HepG2 (cell line): ENCODE measurements around the gene GRIFIN. TPM values are rescaled to one million over a fixed set of nuclear protein-coding genes. Genes with fewer than 3 reads are reported as not detected.

ENCODE experiments used
- BRD4 ChIP-seq: sonication (generic); formaldehyde crosslinking; IDR thresholded peaks from 2 replicates; pipeline ENCODE4 v1.4.0; 2020; ENCODE audit warnings: missing genetic modification reagents
- EED ChIP-seq: sonication (generic); formaldehyde crosslinking; IDR thresholded peaks from 2 replicates; pipeline ENCODE4 v1.5.0; 2020; ENCODE audit warnings: mild to moderate bottlenecking, missing genetic modification reagents
- GMEB2 ChIP-seq: IDR thresholded peaks from 2 replicates; pipeline ENCODE4 v1.6.1; 2016; ENCODE audit warnings: missing biosample characterization, missing genetic modification reagents, low read depth
- JUN ChIP-seq: sonication (generic); formaldehyde crosslinking; IDR thresholded peaks from 2 replicates; pipeline ENCODE4 v1.4.0; 2020; ENCODE audit warnings: mild to moderate bottlenecking, missing genetic modification reagents
- LRRFIP1 ChIP-seq: sonication (generic); formaldehyde crosslinking; conservative IDR thresholded peaks from 2 replicates; pipeline ENCODE4 v1.4.0; 2020; ENCODE audit warnings: missing genetic modification reagents
- NAIF1 ChIP-seq: sonication (generic); formaldehyde crosslinking; IDR thresholded peaks from 2 replicates; pipeline ENCODE4 v1.5.0; 2020; ENCODE audit warnings: mild to moderate bottlenecking, missing genetic modification reagents, borderline replicate concordance
- PRDM4 ChIP-seq: sonication (generic); formaldehyde crosslinking; IDR thresholded peaks from 2 replicates; pipeline ENCODE4 v1.9.0; 2021; ENCODE audit warnings: missing genetic modification reagents, borderline replicate concordance
- RNF219 ChIP-seq: sonication (generic); formaldehyde crosslinking; IDR thresholded peaks from 2 replicates; pipeline ENCODE4 v1.5.0; 2020; ENCODE audit warnings: mild to moderate bottlenecking, missing genetic modification reagents
- ZNF142 ChIP-seq: sonication (generic); formaldehyde crosslinking; IDR thresholded peaks from 2 replicates; pipeline ENCODE4 v1.4.0; 2020; ENCODE audit warnings: missing genetic modification reagents
- ZNF17 ChIP-seq: sonication (generic); formaldehyde crosslinking; IDR thresholded peaks from 2 replicates; pipeline ENCODE4 v1.5.0; 2020; ENCODE audit warnings: mild to moderate bottlenecking, missing genetic modification reagents
- ZNF329 ChIP-seq: sonication (generic); formaldehyde crosslinking; IDR thresholded peaks from 2 replicates; pipeline ENCODE4 v1.9.0; 2021; ENCODE audit warnings: low read depth, mild to moderate bottlenecking, missing genetic modification reagents
- ZNF570 ChIP-seq: sonication (generic); formaldehyde crosslinking; IDR thresholded peaks from 2 replicates; pipeline ENCODE4 v1.4.0; 2020; ENCODE audit warnings: mild to moderate bottlenecking, missing genetic modification reagents, borderline replicate concordance
- ZNF674 ChIP-seq: sonication (generic); formaldehyde crosslinking; IDR thresholded peaks from 2 replicates; pipeline ENCODE4 v1.5.0; 2020; ENCODE audit warnings: low read depth, mild to moderate bottlenecking, missing genetic modification reagents
- polyA plus RNA-seq, 8 experiments: library from polyadenylated mRNA; depleted of rRNA in 3 of 8; stranded (reverse) in 7 of 8; unstranded in 1 of 8; fragments of >200 nt; fragmentation: Illumina TruSeq in 4 of 8; extraction: Trizol in 4 of 8; gene quantifications; 2 replicates each; pipeline versions ENCODE4 v1.2.1 to v1.2.3, GENCODE V29; 2011 to 2016; ENCODE audit warnings: low read depth in 4 of 8, missing spikeins in 1 of 8, mixed read lengths in 1 of 8; ENCODE audit not compliant: insufficient read depth in 1 of 8
- total RNA-seq, 5 experiments: library from RNA; depleted of rRNA; stranded (reverse); fragments of >200 nt; fragmentation: Illumina TruSeq; extraction: Trizol; gene quantifications; 2 replicates each; pipeline ENCODE4 v1.2.3, GENCODE V29; 2016; ENCODE audit warnings: low read depth in 1 of 5

GRIFIN gene
- total and polyA plus RNA-seq, 2 of the 13 experiments (the other 11 are each of a cell fraction or from before 2014, with no cell fraction given): not detected

- TF ChIP-seq ZNF142 (no peak), ZNF570 (CRISPR knock-in tag) (no peak), NAIF1 (CRISPR knock-in tag) (no peak), BRD4 (CRISPR knock-in tag) (no peak), RNF219 (CRISPR knock-in tag) (no peak), PRDM4 (no peak), JUN (no peak), LRRFIP1 (CRISPR knock-in tag) (no peak), ZNF674 (no peak), GMEB2 (CRISPR knock-in tag) (no peak), EED (CRISPR knock-in tag) (no peak), ZNF329 (no peak), ZNF17 (CRISPR knock-in tag) (no peak)
Observed at GRCh38 chr7:2510909-2511768, 34.9 kb upstream of the GRIFIN start (continued).
